Kidney (tissue), 14 donors: ENCODE data around the gene CHST3. TPM values are rescaled to one million over a fixed set of nuclear protein-coding genes. Genes with fewer than 3 reads are reported as not detected.

Experiments used
- DNase-seq, 5 donors: peaks; one replicate each; pipeline ENCODE4 v3.0.0-alpha.2; 2013 to 2020
- FAIRE-seq: peaks from 2 replicates; lab custom pipeline; 2012; peaks lifted over from hg19 to GRCh38; lab: Jason Lieb, UNC
- H3K27ac ChIP-seq, 2 donors: one replicate each; pipeline ENCODE4 v1.7.0; 2013; ENCODE audit warnings: low read depth in 2 of 2, low read length in 2 of 2, inconsistent platforms in 1 of 2
- H3K27me3 ChIP-seq: one replicate; pipeline ENCODE4 v1.7.1; 2013; ENCODE audit warnings: low read length, inconsistent platforms; ENCODE audit not compliant: control insufficient read depth, insufficient read depth
- H3K36me3 ChIP-seq, 3 donors: one replicate each; pipeline versions ENCODE4 v1.7.0 to v1.7.1; 2013; ENCODE audit warnings: low read length in 3 of 3, control low read depth in 1 of 3, inconsistent platforms in 1 of 3; ENCODE audit not compliant: insufficient read depth in 3 of 3, control insufficient read depth in 2 of 3
- H3K4me1 ChIP-seq, 3 donors: one replicate each; pipeline versions ENCODE4 v1.7.0 to v1.7.1; 2013; ENCODE audit warnings: low read length in 3 of 3, inconsistent platforms in 1 of 3, low read depth in 1 of 3; ENCODE audit not compliant: control insufficient read depth in 2 of 3, insufficient read depth in 2 of 3
- H3K4me3 ChIP-seq, 3 donors: one replicate each; pipeline versions ENCODE4 v1.7.0 to v1.8.1; 2013; ENCODE audit warnings: low read length in 3 of 3, control low read depth in 1 of 3, inconsistent platforms in 1 of 3
- H3K9ac ChIP-seq, 3 donors: one replicate each; pipeline versions ENCODE4 v1.7.0 to v1.7.1; 2013; ENCODE audit warnings: low read length in 3 of 3, control low read depth in 1 of 3, inconsistent platforms in 1 of 3
- H3K9me3 ChIP-seq, 3 donors: one replicate each; pipeline versions ENCODE4 v1.7.0 to v1.7.1; 2013; ENCODE audit warnings: low read length in 3 of 3, control low read depth in 1 of 3, inconsistent platforms in 1 of 3; ENCODE audit not compliant: control insufficient read depth in 2 of 3, insufficient read depth in 1 of 3
- CTCF ChIP-seq: IDR thresholded peaks from 3 replicates; pipeline ENCODE4 v1.5.1; 2012; ENCODE audit warnings: mild to moderate bottlenecking, moderate library complexity, borderline replicate concordance; ENCODE audit not compliant: insufficient read depth; ENCODE audit errors: extremely low read depth
- intact Hi-C: fragments of 100-400 bp; cut with DNase I; formaldehyde crosslinking; loops from one replicate; pipeline ENCODE4 v1.11.1; 2022
- polyA plus RNA-seq: library from polyadenylated mRNA; stranded (reverse); fragments of 350-450 nt; fragmentation: Illumina TruSeq; extraction: RNeasy Lipid Tissue Mini Kit (QIAGEN cat#74804); gene quantifications from one replicate; pipeline ENCODE4 v1.2.3, GENCODE V29; 2014; ENCODE audit warnings: low read depth, low replicate concordance; ENCODE audit not compliant: insufficient read depth
- total RNA-seq: library from RNA; stranded (reverse); fragmentation: NEBNext Ultra II Directional; extraction: Animal tissue kit (Norgen Biotek cat#: 25700); gene quantifications from one replicate; pipeline ENCODE4 v1.2.1, GENCODE V29; 2021
- donor health status: control.
- donor health status: control.
- donor health status: control.
- donor health status: control.
- donor health status: control.
- donor health status: DM: yes; HTN: yes; CAD: no.
- donor health status: Normal renal cell carcinoma (clear cell type).

CHST3 gene
- total and polyA plus RNA-seq, 2 donors from 2014 or later = 9.1 to 31.5 TPM

- Histone ChIP-seq H3K4me1 (no peaks in the 10 kb centered on the region), H3K27ac (no peak overlapping the region), H3K36me3 (no peaks in the 10 kb centered on the region), H3K9me3 (no peaks in the 10 kb centered on the region), H3K4me3 (no peak overlapping the region), H3K27me3 (no peaks in the 10 kb centered on the region), H3K9ac (no peak overlapping the region)
- FAIRE-seq (no peak), DNase-seq (no peak)
- TF ChIP-seq CTCF = no peak
- intact Hi-C loops = no loop called here
Measured at GRCh38 chr10:72056932-72057751, 92.9 kb downstream of the CHST3 start.

- H3K4me3 ChIP-seq = no peak overlapping the region
- TF ChIP-seq CTCF = no peak
- no peak for FAIRE-seq
- no peak overlapping the region for H3K9ac ChIP-seq
- no peaks in the 10 kb centered on the region for H3K36me3 ChIP-seq
- H3K27me3 ChIP-seq = no peaks in the 10 kb centered on the region
- intact Hi-C loops = no loop called here
- no peak overlapping the region for H3K27ac ChIP-seq
- H3K4me1 ChIP-seq = no peaks in the 10 kb centered on the region
- DNase-seq = no peak
- no peaks in the 10 kb centered on the region for H3K9me3 ChIP-seq
Measured at GRCh38 chr10:72058347-72058898, 94.2 kb downstream of the CHST3 start.

- DNase-seq (no peak), FAIRE-seq (no peak)
- Histone ChIP-seq H3K4me1 (no peaks in the 10 kb centered on the region), H3K9ac (no peak overlapping the region), H3K4me3 (no peak overlapping the region), H3K36me3 (no peaks in the 10 kb centered on the region), H3K27ac (no peak overlapping the region), H3K27me3 (no peaks in the 10 kb centered on the region), H3K9me3 (no peaks in the 10 kb centered on the region)
- intact Hi-C loops = no loop called here
- TF ChIP-seq CTCF = no peak
Measured at GRCh38 chr10:72058989-72059842, 95.0 kb downstream of the CHST3 start.
